ENCODE results near the gene NHSL2. TPM values are rescaled to one million over a fixed set of nuclear protein-coding genes. Genes with fewer than 3 reads are reported as not detected.
"Not testable (repeated sequence)": the region's sequence is repeated elsewhere in the genome, so short reads cannot be mapped to it uniquely, and the experiment has no call there.

NHSL2 gene
- total RNA-seq, 2 experiments from 2014 or later = 0.50 to 0.70 TPM

GRCh38 chrX:72053508-72053907, 142.9 kb downstream of the NHSL2 start:
- no peak overlapping the region for H3K4me3 Mint-ChIP-seq
- no peak for DNase-seq
- H3K27ac Mint-ChIP-seq = no peak overlapping the region
- CTCF ChIA-PET = no interaction called here
- peaks cover 18% of the 10 kb centered on the region for H3K27me3 Mint-ChIP-seq (ENCODE audit: low read depth)
- no peaks in the 10 kb centered on the region for H3K9me3 Mint-ChIP-seq (ENCODE audit: insufficient read depth)
- H3K4me1 Mint-ChIP-seq (ENCODE audit: low read depth) = no peaks in the 10 kb centered on the region
- ATAC-seq = no peak
- POLR2A ChIA-PET = no interaction called here
- no peaks in the 10 kb centered on the region for H3K36me3 Mint-ChIP-seq (ENCODE audit: low read depth)

DNA sequence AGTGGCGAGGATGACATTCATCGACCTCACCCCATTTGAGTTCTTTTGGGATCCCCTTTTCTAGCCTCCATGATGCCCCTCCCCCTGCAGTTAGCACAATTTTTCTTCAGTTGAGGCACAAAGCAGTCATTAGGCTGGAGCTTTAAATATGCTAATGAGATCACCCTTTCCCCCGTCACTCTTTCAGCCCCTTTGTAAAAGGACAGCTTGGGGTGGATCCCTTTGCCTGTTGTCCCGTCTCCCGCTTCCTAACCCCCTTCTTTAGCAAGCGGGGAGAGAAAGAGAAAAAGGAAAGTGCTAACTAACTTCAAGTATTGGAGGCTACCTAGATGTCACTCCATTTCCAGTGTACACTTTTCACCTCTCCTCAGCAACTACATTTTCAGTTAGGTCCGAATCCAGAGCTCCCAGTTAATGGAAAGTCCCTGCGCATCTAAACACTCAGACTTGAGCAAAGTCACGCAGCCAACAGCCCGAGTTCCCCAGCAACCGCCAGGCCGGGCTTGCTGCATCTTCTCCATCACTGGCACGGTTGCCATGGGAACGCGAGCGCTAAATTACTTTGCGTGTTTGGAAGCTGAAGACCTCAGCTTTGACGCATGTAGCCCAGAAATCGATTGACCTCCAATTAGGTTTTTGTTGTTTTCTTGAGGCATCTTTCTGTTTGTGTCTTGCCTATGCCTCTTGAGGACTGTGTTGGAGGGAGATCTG, 144.3 kb downstream of the NHSL2 start:
- no peaks in the 10 kb centered on the region for H3K36me3 Mint-ChIP-seq (ENCODE audit: low read depth)
- no peak overlapping the region for H3K27ac Mint-ChIP-seq
- peaks cover 21% of the 10 kb centered on the region for H3K27me3 Mint-ChIP-seq (ENCODE audit: low read depth)
- ChIA-PET CTCF (no interaction called here), POLR2A (no interaction called here)
- no peaks in the 10 kb centered on the region for H3K4me1 Mint-ChIP-seq (ENCODE audit: low read depth)
- no peak for ATAC-seq
- no peak overlapping the region for H3K4me3 Mint-ChIP-seq
- no peak for DNase-seq
- H3K9me3 Mint-ChIP-seq (ENCODE audit: insufficient read depth) = no peaks in the 10 kb centered on the region

- Mint-ChIP-seq H3K27ac (no peak overlapping the region), H3K27me3 (ENCODE audit: low read depth) (peaks cover 22% of the 10 kb centered on the region), H3K9me3 (ENCODE audit: insufficient read depth) (no peaks in the 10 kb centered on the region), H3K4me1 (ENCODE audit: low read depth) (no peaks in the 10 kb centered on the region), H3K36me3 (ENCODE audit: low read depth) (no peaks in the 10 kb centered on the region), H3K4me3 (no peak overlapping the region)
- no peak for ATAC-seq
- ChIA-PET CTCF (no interaction called here), POLR2A (no interaction called here)
- DNase-seq = no peak
Measured at GRCh38 chrX:72057331-72057730, 146.7 kb downstream of the NHSL2 start.

DNA sequence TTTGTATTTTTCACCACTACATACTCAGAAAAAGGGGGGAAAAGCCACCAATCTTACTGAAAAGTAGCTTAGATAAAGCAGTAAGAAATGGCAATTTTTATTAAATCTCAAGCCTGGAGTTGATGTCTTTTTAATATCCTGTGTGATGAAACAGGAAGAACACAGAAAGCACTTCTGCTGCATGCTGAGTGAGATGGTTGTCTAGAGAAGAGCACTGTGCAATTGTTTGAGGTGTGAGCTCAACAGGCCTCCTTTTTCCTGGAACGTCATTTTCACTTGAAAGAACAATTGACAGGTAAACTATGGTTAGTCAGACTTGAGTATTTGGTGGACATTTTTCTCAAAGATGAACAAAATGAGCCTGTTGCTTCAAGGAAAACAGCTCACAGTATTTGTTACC, 147.2 kb downstream of the NHSL2 start:
- ChIA-PET CTCF (no interaction called here), POLR2A (no interaction called here)
- Mint-ChIP-seq H3K36me3 (ENCODE audit: low read depth) (no peaks in the 10 kb centered on the region), H3K9me3 (ENCODE audit: insufficient read depth) (no peaks in the 10 kb centered on the region), H3K27ac (no peak overlapping the region), H3K27me3 (ENCODE audit: low read depth) (peaks cover 22% of the 10 kb centered on the region), H3K4me1 (ENCODE audit: low read depth) (no peaks in the 10 kb centered on the region), H3K4me3 (no peak overlapping the region)
- no peak for DNase-seq
- ATAC-seq = no peak

DNA sequence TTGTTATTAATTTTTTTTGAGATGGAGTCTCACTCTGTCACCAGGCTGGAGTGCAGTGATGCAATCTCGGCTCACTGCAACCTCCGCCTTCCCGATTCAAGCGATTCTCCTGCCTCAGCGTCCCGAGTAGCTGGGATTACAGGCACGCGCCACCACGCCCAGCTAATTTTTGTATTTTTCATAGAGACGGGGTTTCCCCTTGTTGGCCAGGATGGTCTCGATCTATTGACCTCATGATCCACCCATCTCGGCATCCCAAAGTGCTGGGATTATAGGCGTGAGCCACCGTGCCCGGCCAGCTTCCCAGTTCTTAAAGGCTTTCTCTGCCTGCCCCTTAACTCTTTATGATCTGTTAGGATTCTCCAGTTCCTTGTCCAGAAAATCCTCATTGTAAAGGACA, 147.7 kb downstream of the NHSL2 start:
- ATAC-seq; H3K9me3 Mint-ChIP-seq (ENCODE audit: insufficient read depth); H3K27ac Mint-ChIP-seq; POLR2A ChIA-PET; H3K36me3 Mint-ChIP-seq (ENCODE audit: low read depth); H3K4me3 Mint-ChIP-seq; H3K4me1 Mint-ChIP-seq (ENCODE audit: low read depth); CTCF ChIA-PET; DNase-seq: not testable (repeated sequence)
- peaks cover 22% of the 10 kb centered on the region for H3K27me3 Mint-ChIP-seq (ENCODE audit: low read depth)

GRCh38 chrX:72060196-72060920, 149.7 kb downstream of the NHSL2 start:
- H3K36me3 Mint-ChIP-seq (ENCODE audit: low read depth) = no peaks in the 10 kb centered on the region
- CTCF ChIA-PET = no interaction called here
- DNase-seq = no peak
- no peaks in the 10 kb centered on the region for H3K9me3 Mint-ChIP-seq (ENCODE audit: insufficient read depth)
- no peaks in the 10 kb centered on the region for H3K4me1 Mint-ChIP-seq (ENCODE audit: low read depth)
- POLR2A ChIA-PET = no interaction called here
- no peak overlapping the region for H3K27ac Mint-ChIP-seq
- H3K27me3 Mint-ChIP-seq (ENCODE audit: low read depth) = peaks cover 21% of the 10 kb centered on the region
- no peak for ATAC-seq
- no peak overlapping the region for H3K4me3 Mint-ChIP-seq

- H3K4me1 Mint-ChIP-seq (ENCODE audit: low read depth) = no peaks in the 10 kb centered on the region
- no peak overlapping the region for H3K27ac Mint-ChIP-seq
- ChIA-PET POLR2A (no interaction called here), CTCF (no interaction called here)
- H3K9me3 Mint-ChIP-seq (ENCODE audit: insufficient read depth) = no peaks in the 10 kb centered on the region
- H3K36me3 Mint-ChIP-seq (ENCODE audit: low read depth) = no peaks in the 10 kb centered on the region
- peaks cover 27% of the 10 kb centered on the region for H3K27me3 Mint-ChIP-seq (ENCODE audit: low read depth)
- H3K4me3 Mint-ChIP-seq = no peak overlapping the region
- ATAC-seq (no peak), DNase-seq (no peak)
Measured at GRCh38 chrX:72060921-72061490, 150.4 kb downstream of the NHSL2 start.

DNA sequence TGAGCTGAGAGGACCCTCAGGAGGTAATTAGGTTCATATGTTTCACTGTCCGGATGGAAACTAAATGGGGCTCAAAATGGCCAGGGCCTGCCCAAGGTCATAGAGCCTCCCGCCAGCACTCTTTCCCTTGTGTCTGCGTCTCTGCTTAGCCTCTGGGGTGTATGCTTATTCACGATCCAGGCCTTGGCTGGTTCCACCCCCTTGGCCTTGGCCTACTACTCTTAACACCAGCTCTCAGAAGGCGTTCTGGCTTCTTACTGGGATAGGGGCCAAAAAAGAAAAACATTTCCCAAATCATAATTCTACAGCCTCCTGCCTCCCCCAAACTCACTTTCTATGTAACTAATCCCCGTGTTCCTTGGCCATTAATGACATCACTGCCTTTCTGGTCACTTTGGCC, 152.3 kb downstream of the NHSL2 start:
- H3K27me3 Mint-ChIP-seq (ENCODE audit: low read depth) = peaks cover 35% of the 10 kb centered on the region
- no peaks in the 10 kb centered on the region for H3K4me1 Mint-ChIP-seq (ENCODE audit: low read depth)
- ATAC-seq (no peak), DNase-seq (no peak)
- no peaks in the 10 kb centered on the region for H3K36me3 Mint-ChIP-seq (ENCODE audit: low read depth)
- ChIA-PET CTCF (no interaction called here), POLR2A (no interaction called here)
- no peaks in the 10 kb centered on the region for H3K9me3 Mint-ChIP-seq (ENCODE audit: insufficient read depth)
- H3K27ac Mint-ChIP-seq = no peak overlapping the region
- H3K4me3 Mint-ChIP-seq = no peak overlapping the region

DNA sequence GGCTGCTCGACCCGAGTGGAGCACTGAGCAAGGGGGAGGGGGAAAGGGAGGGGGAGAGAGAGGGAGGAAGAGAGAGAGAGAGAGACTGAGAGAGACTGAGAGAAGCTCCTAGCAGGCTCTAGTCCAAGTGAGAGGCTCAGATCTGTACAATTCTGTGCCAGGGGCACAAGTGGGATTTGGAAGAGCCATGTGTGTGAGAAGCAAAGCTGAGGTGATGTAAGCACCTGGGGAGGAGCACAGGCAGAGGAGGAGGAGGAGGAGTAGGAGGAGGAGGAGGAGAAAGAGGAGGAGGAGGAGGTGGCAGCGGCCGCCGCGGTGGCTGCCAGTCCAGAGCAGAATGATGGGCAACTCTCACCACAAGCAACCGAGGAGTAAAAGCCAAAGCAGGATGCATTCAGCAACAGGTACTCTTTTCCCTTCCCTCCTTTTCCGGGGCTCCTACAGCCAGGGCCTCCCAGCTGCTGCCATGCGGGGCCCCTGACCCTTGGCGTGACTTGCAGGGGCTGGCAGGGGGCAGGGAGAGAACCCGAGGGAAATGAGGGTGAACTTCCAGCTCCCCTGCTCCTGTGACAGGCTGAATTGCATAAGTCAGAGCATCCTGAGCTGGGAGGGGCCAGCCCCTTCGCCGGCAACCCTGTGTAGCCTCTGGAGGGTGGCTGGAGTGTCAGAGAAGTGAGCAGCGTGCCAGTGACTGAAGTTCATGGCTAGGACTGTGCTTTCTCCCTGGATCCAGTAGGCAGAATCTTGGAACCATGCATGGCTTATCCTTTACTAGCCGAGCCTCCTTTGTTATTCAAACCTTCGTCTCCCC, 158.9 kb downstream of the NHSL2 start:
- no peak for DNase-seq
- H3K27me3 Mint-ChIP-seq (ENCODE audit: low read depth) = peaks cover 57% of the 10 kb centered on the region

GRCh38 chrX:72071213-72071612, 160.6 kb downstream of the NHSL2 start:
- ATAC-seq (no peak), DNase-seq (no peak)
- no peaks in the 10 kb centered on the region for H3K4me1 Mint-ChIP-seq (ENCODE audit: low read depth)
- no peak overlapping the region for H3K4me3 Mint-ChIP-seq
- no peaks in the 10 kb centered on the region for H3K9me3 Mint-ChIP-seq (ENCODE audit: insufficient read depth)
- no peak overlapping the region for H3K27ac Mint-ChIP-seq
- peaks cover 53% of the 10 kb centered on the region for H3K27me3 Mint-ChIP-seq (ENCODE audit: low read depth)
- no peaks in the 10 kb centered on the region for H3K36me3 Mint-ChIP-seq (ENCODE audit: low read depth)
- ChIA-PET POLR2A (no interaction called here), CTCF (interaction anchor here (1.0 kb wide), 1 partner anchor 49 kb away, joined by 3 read pairs; no protein-coding TSS in a partner anchor)

More for the DNA sequence above, 158.9 kb downstream of the NHSL2 start:
- Mint-ChIP-seq H3K4me1 (ENCODE audit: low read depth) (no peaks in the 10 kb centered on the region), H3K9me3 (ENCODE audit: insufficient read depth) (no peaks in the 10 kb centered on the region), H3K4me3 (no peak overlapping the region), H3K27ac (no peak overlapping the region), H3K36me3 (ENCODE audit: low read depth) (no peaks in the 10 kb centered on the region)
- CTCF ChIA-PET = no interaction called here
- no peak for ATAC-seq
- POLR2A ChIA-PET = no interaction called here

GRCh38 chrX:72073633-72074032, 163.0 kb downstream of the NHSL2 start:
- no peak for ATAC-seq
- Mint-ChIP-seq H3K27ac (no peak overlapping the region), H3K4me3 (no peak overlapping the region), H3K4me1 (ENCODE audit: low read depth) (peaks cover 5% of the 10 kb centered on the region), H3K27me3 (ENCODE audit: low read depth) (peaks cover 41% of the 10 kb centered on the region), H3K9me3 (ENCODE audit: insufficient read depth) (no peaks in the 10 kb centered on the region), H3K36me3 (ENCODE audit: low read depth) (no peaks in the 10 kb centered on the region)
- no peak for DNase-seq
- POLR2A ChIA-PET = no interaction called here
- CTCF ChIA-PET = no interaction called here

DNA sequence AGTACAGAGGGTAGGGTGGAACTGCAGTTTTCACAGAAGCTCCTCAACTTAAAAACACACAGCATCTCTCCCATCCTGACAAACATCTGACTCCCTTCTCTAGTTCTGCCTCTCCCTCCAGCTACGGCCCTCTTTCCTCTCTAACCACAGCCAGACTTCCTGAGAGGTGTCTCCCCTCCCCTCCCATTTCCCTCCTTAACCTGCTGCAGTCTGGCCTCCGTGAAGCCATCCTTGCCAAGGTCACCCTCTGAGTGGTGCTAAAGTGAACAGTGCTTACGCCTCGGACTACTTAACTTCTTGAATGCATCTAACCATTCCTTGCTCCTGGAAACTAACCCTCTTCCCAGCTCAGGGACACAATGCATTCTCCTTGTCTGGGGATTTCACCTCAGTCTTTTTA, 167.8 kb downstream of the NHSL2 start:
- ChIA-PET CTCF (no interaction called here), POLR2A (no interaction called here)
- peaks cover 24% of the 10 kb centered on the region for H3K27me3 Mint-ChIP-seq (ENCODE audit: low read depth)
- H3K27ac Mint-ChIP-seq = no peak overlapping the region
- H3K36me3 Mint-ChIP-seq (ENCODE audit: low read depth) = no peaks in the 10 kb centered on the region
- DNase-seq (no peak), ATAC-seq (no peak)
- peaks cover 5% of the 10 kb centered on the region for H3K4me1 Mint-ChIP-seq (ENCODE audit: low read depth)
- H3K9me3 Mint-ChIP-seq (ENCODE audit: insufficient read depth) = no peaks in the 10 kb centered on the region
- H3K4me3 Mint-ChIP-seq = no peak overlapping the region

Measured in activated CD8-positive, alpha-beta T cell treated with anti-CD3 and anti-CD28 coated beads, Interleukin-2, amount 10 ng/mL, durations not matched to agents 7 days and 5 days (primary cell).